ENCODE measurements around the gene TMEM130. TPM values are rescaled to one million over a fixed set of nuclear protein-coding genes. Genes with fewer than 3 reads are reported as not detected.

TMEM130 gene
- total and polyA plus RNA-seq, 10 of the 15 experiments (the other 5 are each of a cell fraction or from before 2014, with no cell fraction given): 0.04 to 0.15 (median 0.11) TPM; not detected in 7

- H3K4me3 ChIP-seq: no peak overlapping the region
- POLR2A ChIA-PET: no interaction called here
- H3K9me3 ChIP-seq (replicated peaks; ENCODE audit: control insufficient read depth, insufficient read depth, low read length): no peaks in the 10 kb centered on the region
- BruUV-seq (replicated peaks): no TSS peak
- no peaks in the 10 kb centered on the region for H4K20me1 ChIP-seq (ENCODE audit: control insufficient read depth, insufficient read depth)
- no peak for FAIRE-seq
- no peaks in the 10 kb centered on the region for H3K79me2 ChIP-seq (ENCODE audit: control insufficient read depth, insufficient read depth, low read length)
- SMC1A ChIA-PET (ENCODE audit: uncharacterized antibody, unreplicated experiment): interaction anchor here (0.7 to 1.3 kb wide), 2 partner anchors 46 to 59 kb away, joined by 3 to 4 read pairs; no protein-coding TSS in a partner anchor
- CTCF ChIA-PET: interaction anchor here (1.0 kb wide), 1 partner anchor 18 kb away, joined by 4 read pairs; no protein-coding TSS in a partner anchor
- no peak overlapping the region for H3K27ac ChIP-seq (ENCODE audit: control insufficient read depth, insufficient read depth)
- peaks cover 15 to 28% of the 10 kb centered on the region in 2 experiments for H3K36me3 ChIP-seq (ENCODE audit: control insufficient read depth in 2 of 2, insufficient read depth in 2 of 2, low read length in 1 of 2)
- no peak overlapping the region for H2AFZ ChIP-seq (ENCODE audit: control insufficient read depth, low read depth, low read length)
- no peaks in the 10 kb centered on the region for H3K27me3 ChIP-seq (replicated peaks in 1 of 2; ENCODE audit: control insufficient read depth in 2 of 2, insufficient read depth in 2 of 2, low read length in 1 of 2)
- H3K4me1 ChIP-seq (ENCODE audit: control insufficient read depth, insufficient read depth, low read length): no peaks in the 10 kb centered on the region
- in situ Hi-C loops (cut with MboI) (no loop called here), intact Hi-C loops (cut with micrococcal nuclease; ENCODE audit: unreplicated experiment) (no loop called here)
- H3K4me2 ChIP-seq (ENCODE audit: control insufficient read depth, insufficient read depth): no peak overlapping the region
- RAD21 ChIA-PET (ENCODE audit: unreplicated experiment): no interaction called here
- no peak for DNase-seq (ENCODE audit: low read depth, low spot score)
- ATAC-seq: no peak
- no peak overlapping the region for H3K9ac ChIP-seq (ENCODE audit: control insufficient read depth, insufficient read depth, low read length)
- TF ChIP-seq CHD4 (IDR thresholded peaks at IDR 0.05): no peak
- TF ChIP-seq ZNF687 (IDR thresholded peaks at IDR 0.05): no peak
- no peak for TF ChIP-seq SP1 (IDR thresholded peaks at IDR 0.05; ENCODE audit: low read depth, low read length)
- no peak for TF ChIP-seq ELK1 (IDR thresholded peaks at IDR 0.05; ENCODE audit: low read depth, low read length)
- TF ChIP-seq STAT1 (conservative IDR thresholded peaks at IDR 0.05): no peak
- TF ChIP-seq RFX5 (IDR thresholded peaks at IDR 0.05; ENCODE audit: low read depth, low read length): no peak
- no peak for TF ChIP-seq MYB (IDR thresholded peaks at IDR 0.05; ENCODE audit: borderline replicate concordance, low read depth, low read length)
- TF ChIP-seq YBX1 (IDR thresholded peaks at IDR 0.05): no peak
- TF ChIP-seq ESRRA (IDR thresholded peaks at IDR 0.05; ENCODE audit: low read length): no peak
- TF ChIP-seq ZNF384 (IDR thresholded peaks at IDR 0.05; ENCODE audit: borderline replicate concordance, low read depth, low read length): no peak
- TF ChIP-seq ZZZ3 (IDR thresholded peaks at IDR 0.05; ENCODE audit: control insufficient read depth, insufficient read length, low read depth): no peak
- no peak for TF ChIP-seq POLR2A (IDR thresholded peaks at IDR 0.05; ENCODE audit: low read depth, low read length)
- no peak for TF ChIP-seq IRF4 (IDR thresholded peaks at IDR 0.05; ENCODE audit: low read depth, low read length)
- TF ChIP-seq ZNF592 (IDR thresholded peaks at IDR 0.05): no peak
- no peak for TF ChIP-seq RCOR1 (conservative IDR thresholded peaks at IDR 0.05; ENCODE audit: low read depth, low read length)
- TF ChIP-seq NFYB (IDR thresholded peaks at IDR 0.05; ENCODE audit: insufficient read depth, low read depth, low read length): no peak
Observed at GRCh38 chr7:98913612-98914011, 43.8 kb upstream of the TMEM130 start.

Data from GM12878 (cell line).